Loucy (cell line): ENCODE data around the gene DEPDC4.

Source experiments
- H2AFZ ChIP-seq: fragments of 200-600 bp; sonication (generic); 2 replicates; pipeline ENCODE4 v1.6.0; 2016; ENCODE audit warnings: antibody characterized with exemption, mild to moderate bottlenecking, low read length, moderate library complexity
- H3F3A ChIP-seq: fragments of 200-600 bp; 2 replicates; pipeline ENCODE4 v1.6.0; 2016; ENCODE audit warnings: antibody characterized with exemption, low read depth, mild to moderate bottlenecking
- H3K27me3 ChIP-seq: fragments of 200-600 bp; sonication (generic); 2 replicates; pipeline ENCODE4 v1.6.1; 2014; ENCODE audit warnings: low read length, mild to moderate bottlenecking; ENCODE audit not compliant: insufficient read depth, poor library complexity, severe bottlenecking
- H3K36me3 ChIP-seq: fragments of 200-600 bp; sonication (generic); 2 replicates; pipeline ENCODE4 v1.6.1; 2016; ENCODE audit warnings: low read length; ENCODE audit not compliant: insufficient read depth
- H3K4me1 ChIP-seq: fragments of 200-600 bp; sonication (generic); 2 replicates; pipeline ENCODE4 v1.5.1; 2014; ENCODE audit warnings: low read length, mild to moderate bottlenecking; ENCODE audit not compliant: insufficient read depth, poor library complexity, severe bottlenecking
- H3K4me2 ChIP-seq: fragments of 200-600 bp; sonication (generic); 2 replicates; pipeline ENCODE4 v1.6.0; 2014; ENCODE audit warnings: antibody characterized with exemption, low read length, low read depth, mild to moderate bottlenecking; ENCODE audit not compliant: poor library complexity, severe bottlenecking
- H3K4me3 ChIP-seq: fragments of 200-600 bp; sonication (generic); 2 replicates; pipeline ENCODE4 v1.5.1; 2014; ENCODE audit warnings: low read length, mild to moderate bottlenecking, mixed read lengths; ENCODE audit not compliant: poor library complexity, severe bottlenecking
- H3K79me2 ChIP-seq: fragments of 200-600 bp; sonication (generic); 2 replicates; pipeline ENCODE4 v1.6.1; 2014; ENCODE audit warnings: low read length; ENCODE audit not compliant: insufficient read depth
- H3K9ac ChIP-seq: fragments of 200-600 bp; sonication (generic); 2 replicates; pipeline ENCODE4 v1.6.0; 2014; ENCODE audit warnings: mild to moderate bottlenecking, low read depth, low read length, moderate library complexity; ENCODE audit not compliant: poor library complexity, severe bottlenecking
- H3K9me2 ChIP-seq: fragments of 200-600 bp; sonication (generic); replicated peaks from 2 replicates; pipeline ENCODE4 v1.6.1; 2016; ENCODE audit warnings: low read depth, low read length, mixed read lengths
- H3K9me3 ChIP-seq: fragments of 200-600 bp; sonication (generic); 2 replicates; pipeline ENCODE4 v1.6.1; 2014; ENCODE audit warnings: mild to moderate bottlenecking, antibody characterized with exemption, low read length, low read depth; ENCODE audit not compliant: insufficient read depth
- H4K20me1 ChIP-seq: fragments of 200-600 bp; sonication (generic); 2 replicates; pipeline ENCODE4 v1.6.0; 2014; ENCODE audit warnings: antibody characterized with exemption, low read length, mild to moderate bottlenecking; ENCODE audit not compliant: insufficient read depth, poor library complexity, severe bottlenecking
- CTCF ChIP-seq: fragments of 200-600 bp; sonication (generic); conservative IDR thresholded peaks from 2 replicates; pipeline ENCODE4 v1.5.1; 2014; ENCODE audit warnings: mild to moderate bottlenecking, antibody characterized with exemption, low read length
- EZH2phosphoT487 ChIP-seq: fragments of 200-600 bp; IDR thresholded peaks from 2 replicates; pipeline ENCODE4 v1.6.1; 2018; ENCODE audit warnings: antibody characterized with exemption, mild to moderate bottlenecking, moderate library complexity, borderline replicate concordance

The DEPDC4 gene

DNA sequence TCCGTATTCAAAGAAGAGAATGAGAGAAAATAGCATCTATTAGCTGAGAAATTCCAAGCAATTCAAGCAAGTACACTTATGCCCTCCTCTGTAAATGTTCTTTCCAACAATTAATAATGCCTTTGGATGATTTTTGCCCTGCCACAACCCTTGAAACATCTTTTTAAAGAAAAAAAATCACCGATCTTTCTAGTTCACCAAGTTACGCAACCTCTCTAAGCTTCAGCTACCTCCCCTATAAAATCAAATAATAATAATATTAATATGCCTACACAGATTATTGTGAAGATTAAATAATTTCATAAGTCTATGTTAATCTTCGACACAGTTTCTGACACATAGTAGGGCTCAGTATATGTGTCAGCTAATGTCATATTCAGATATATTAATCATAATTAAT is 19.1 kb downstream of the DEPDC4 start:
- no peaks in the 10 kb centered on the region for H3K9me3 ChIP-seq
- no peak overlapping the region for H3K4me2 ChIP-seq
- H3K79me2 ChIP-seq, result no peaks in the 10 kb centered on the region
- no peaks in the 10 kb centered on the region for H3F3A ChIP-seq
- H3K4me3 ChIP-seq, result no peak overlapping the region
- no peaks in the 10 kb centered on the region for H3K27me3 ChIP-seq
- H4K20me1 ChIP-seq, result no peaks in the 10 kb centered on the region
- TF ChIP-seq EZH2phosphoT487 (no peak), CTCF (no peak)
- H3K9me2 ChIP-seq, result no peaks in the 10 kb centered on the region
- H3K9ac ChIP-seq, result no peak overlapping the region
- H2AFZ ChIP-seq, result no peak overlapping the region
- no peaks in the 10 kb centered on the region for H3K36me3 ChIP-seq
- H3K4me1 ChIP-seq, result no peaks in the 10 kb centered on the region

DNA sequence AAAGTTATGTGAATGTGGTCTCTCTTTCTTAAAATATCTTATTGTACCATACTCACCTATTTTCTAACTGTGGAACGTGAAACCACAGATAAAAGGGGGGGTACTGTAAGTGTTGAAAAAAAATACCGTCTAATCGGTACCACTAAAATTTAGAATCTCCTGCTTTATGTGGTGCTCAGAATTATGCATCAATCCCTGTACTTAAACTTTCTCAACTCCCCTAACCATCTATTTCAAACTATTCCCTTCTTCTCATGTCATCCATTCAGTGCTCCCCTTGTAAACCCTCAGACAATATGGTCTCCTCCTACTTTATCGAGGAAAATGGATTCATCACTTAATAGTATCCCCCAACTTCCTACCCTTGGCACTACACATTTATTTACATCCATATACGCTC is 23.7 kb downstream of the DEPDC4 start:
- Histone ChIP-seq H3K27me3 (no peaks in the 10 kb centered on the region), H2AFZ (no peak overlapping the region), H3K9me2 (no peaks in the 10 kb centered on the region), H3F3A (no peaks in the 10 kb centered on the region), H3K36me3 (no peaks in the 10 kb centered on the region), H3K4me2 (no peak overlapping the region), H3K9me3 (no peaks in the 10 kb centered on the region), H3K4me3 (no peak overlapping the region), H3K9ac (no peak overlapping the region), H3K4me1 (no peaks in the 10 kb centered on the region), H3K79me2 (no peaks in the 10 kb centered on the region), H4K20me1 (no peaks in the 10 kb centered on the region)
- TF ChIP-seq EZH2phosphoT487 (no peak), CTCF (no peak)

DNA sequence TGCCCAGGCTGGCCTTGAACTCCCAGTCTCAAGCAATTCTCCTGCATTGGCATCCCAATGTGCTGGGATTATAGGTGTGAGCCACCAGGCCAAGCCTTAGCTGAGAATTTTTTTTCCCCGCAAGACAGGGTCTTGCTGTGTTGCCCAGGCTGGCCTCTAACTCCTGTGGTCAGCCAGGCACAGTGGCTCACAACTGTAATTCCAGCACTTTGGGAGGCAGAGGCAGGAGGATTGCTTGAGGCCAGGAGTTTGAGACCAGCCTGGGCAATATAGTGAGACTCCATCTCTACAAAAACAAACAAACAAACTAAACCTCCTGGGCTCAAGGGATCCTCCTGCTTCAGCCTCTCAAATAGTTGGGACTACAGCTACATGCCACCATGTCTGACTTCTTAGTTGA is 27.3 kb downstream of the DEPDC4 start:
- no peak overlapping the region for H3K9ac ChIP-seq
- no peaks in the 10 kb centered on the region for H3K79me2 ChIP-seq
- H3K27me3 ChIP-seq, result no peaks in the 10 kb centered on the region
- TF ChIP-seq EZH2phosphoT487 (no peak), CTCF (no peak)
- H2AFZ ChIP-seq, result no peak overlapping the region
- H3F3A ChIP-seq, result no peaks in the 10 kb centered on the region
- no peaks in the 10 kb centered on the region for H3K36me3 ChIP-seq
- H3K9me2 ChIP-seq, result no peaks in the 10 kb centered on the region
- H3K9me3 ChIP-seq, result no peaks in the 10 kb centered on the region
- H3K4me3 ChIP-seq, result no peak overlapping the region
- no peaks in the 10 kb centered on the region for H3K4me1 ChIP-seq
- no peaks in the 10 kb centered on the region for H4K20me1 ChIP-seq
- H3K4me2 ChIP-seq, result no peak overlapping the region
